Choroid plexus epithelial cell (primary cell): ENCODE results near the gene MUCL3.
"Not testable (repeated sequence)": the region's sequence is repeated elsewhere in the genome, so short reads cannot be mapped to it uniquely, and the experiment has no call there.

Experiments used
- DNase-seq: peaks from one replicate; pipeline ENCODE4 v3.0.0-alpha.2; 2010; ENCODE audit warnings: low read depth
- H3K4me3 ChIP-seq: 2 replicates; pipeline ENCODE4 v1.5.1; 2011; ENCODE audit warnings: low read depth, mild to moderate bottlenecking, control low read depth, low read length, moderate library complexity
- CTCF ChIP-seq: conservative IDR thresholded peaks from 2 replicates; pipeline ENCODE4 v1.5.1; 2011; ENCODE audit warnings: low read depth, mild to moderate bottlenecking, control low read depth, inconsistent platforms, low read length, moderate library complexity

Gene MUCL3

GRCh38 chr6:30988209-30988825, 47.5 kb downstream of the MUCL3 start:
- TF ChIP-seq CTCF: no peak
- DNase-seq: no peak
- H3K4me3 ChIP-seq: no peak overlapping the region

GRCh38 chr6:30990422-30991086, 49.8 kb downstream of the MUCL3 start:
- no peak overlapping the region for H3K4me3 ChIP-seq
- no peak for DNase-seq
- no peak for TF ChIP-seq CTCF

DNA sequence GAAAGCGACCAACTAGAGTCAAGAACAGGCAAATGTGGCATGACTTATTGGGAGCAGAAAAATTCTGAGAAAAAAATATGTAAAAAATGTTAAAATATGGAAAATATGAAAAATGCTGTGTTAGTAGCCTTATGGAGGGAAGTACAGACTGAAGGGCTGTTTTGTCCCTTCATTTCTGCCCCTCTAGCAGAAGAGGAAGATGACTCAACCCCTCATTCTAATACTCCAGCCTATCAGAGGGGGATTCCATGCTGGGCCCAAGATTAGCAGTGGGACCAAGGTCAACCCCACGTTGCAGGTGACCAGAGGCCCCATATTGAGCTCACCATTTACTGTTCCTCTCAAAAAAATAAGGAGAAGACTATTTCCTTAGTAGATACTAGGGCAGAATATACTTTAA, 51.1 kb downstream of the MUCL3 start:
- DNase-seq: no peak
- H3K4me3 ChIP-seq: no peak overlapping the region
- TF ChIP-seq CTCF: no peak

DNA sequence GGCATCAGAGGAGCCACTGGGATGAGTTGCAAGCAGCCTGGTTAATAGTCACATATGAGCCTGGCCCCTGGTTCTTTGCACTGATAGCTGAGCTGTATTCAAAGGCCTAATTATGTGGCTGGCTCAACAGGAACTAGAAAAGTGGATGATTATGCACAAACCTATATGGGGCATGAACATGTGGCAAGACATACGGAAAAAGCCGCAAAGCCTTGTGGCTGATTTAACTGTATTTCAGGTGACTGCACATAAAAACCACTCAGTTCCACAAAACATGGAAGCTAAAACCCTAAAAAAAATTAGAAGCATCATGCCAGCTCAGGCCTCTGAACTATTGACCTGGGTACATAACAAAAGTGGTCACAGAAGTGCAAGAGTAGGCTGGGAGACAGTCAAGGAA, 56.5 kb downstream of the MUCL3 start:
- no peak for TF ChIP-seq CTCF

GRCh38 chr6:30998785-30999184, 58.0 kb downstream of the MUCL3 start:
- TF ChIP-seq CTCF: no peak
- H3K4me3 ChIP-seq: no peak overlapping the region
- DNase-seq: peak; percentile 28

More for the DNA sequence above, 56.5 kb downstream of the MUCL3 start:
- no peak overlapping the region for H3K4me3 ChIP-seq
- DNase-seq: no peak

DNA sequence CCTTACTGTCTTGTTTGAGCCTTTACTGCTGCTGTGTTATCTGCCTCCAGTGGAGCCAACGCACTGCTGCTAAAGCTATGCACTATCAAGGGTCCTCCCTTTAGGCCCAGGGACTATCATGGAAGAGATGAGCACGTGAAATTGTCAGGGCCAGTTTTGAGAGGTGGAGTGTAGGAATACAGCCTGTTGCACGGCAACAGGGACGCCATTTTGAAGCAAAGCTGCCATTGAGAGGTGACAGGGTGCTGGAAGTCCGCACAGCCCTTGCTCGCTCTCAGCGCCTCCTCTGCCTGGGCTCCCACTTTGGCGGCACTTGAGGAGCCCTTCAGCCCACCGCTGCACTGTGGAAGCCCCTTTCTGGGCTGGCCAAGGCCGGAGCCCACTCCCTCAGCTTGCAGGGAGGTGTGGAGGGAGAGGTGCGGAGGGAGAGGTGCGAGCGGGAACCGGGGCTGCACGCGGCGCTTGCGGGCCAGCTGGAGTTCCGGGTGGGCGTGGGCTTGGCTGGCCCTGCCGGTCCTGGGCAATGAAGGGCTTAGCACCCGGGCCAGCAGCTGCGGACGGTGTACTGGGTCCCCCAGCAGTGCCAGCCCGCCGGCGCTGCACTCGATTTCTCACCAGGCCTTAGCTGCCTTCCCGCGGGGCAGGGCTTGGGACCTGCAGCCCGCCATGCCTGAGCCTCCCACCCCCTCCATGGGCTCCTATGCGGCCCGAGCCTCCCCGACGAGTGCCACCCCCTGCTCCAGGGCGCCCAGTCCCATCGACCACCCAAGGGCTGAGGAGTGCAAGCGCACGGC, 59.5 kb downstream of the MUCL3 start:
- not testable (repeated sequence) for H3K4me3 ChIP-seq, DNase-seq

DNA sequence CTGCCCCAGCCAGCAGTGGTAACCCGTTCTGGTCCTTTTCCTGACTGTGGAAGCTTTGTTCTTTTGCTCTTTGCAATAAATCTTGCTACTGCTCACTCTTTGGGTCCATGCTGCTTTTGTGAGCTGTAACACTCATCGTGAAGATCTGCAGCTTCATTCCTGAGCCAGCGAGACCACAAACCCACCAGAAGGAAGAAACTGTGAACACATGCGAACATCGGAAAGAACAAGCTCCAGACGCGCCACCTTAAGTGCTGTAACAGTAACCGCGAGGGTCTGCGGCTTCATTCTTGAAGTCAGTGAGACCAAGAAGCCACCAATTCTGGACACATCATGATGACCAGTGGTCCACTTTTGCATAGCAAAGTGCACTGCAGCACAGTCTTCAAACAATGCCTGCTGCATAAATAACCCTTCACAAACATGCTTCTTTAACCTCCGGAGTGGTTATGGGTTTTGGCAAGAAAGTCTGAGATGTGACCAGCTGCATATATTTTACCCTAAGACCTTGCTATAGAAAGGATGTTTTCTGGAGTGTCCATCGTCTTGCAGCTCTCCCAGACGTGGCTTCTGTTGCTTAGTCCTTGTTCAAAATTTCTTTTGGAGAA, 60.6 kb downstream of the MUCL3 start:
- DNase-seq: no peak
- no peak overlapping the region for H3K4me3 ChIP-seq
- no peak for TF ChIP-seq CTCF
